GM21786 (cell line): ENCODE data around the gene PXMP2.

Source experiments
- ATAC-seq: cut with Tn5 transposase; IDR thresholded peaks from one replicate; pipeline ENCODE4 v1.9.1; 2021; ENCODE audit not compliant: unreplicated experiment

The PXMP2 gene

DNA sequence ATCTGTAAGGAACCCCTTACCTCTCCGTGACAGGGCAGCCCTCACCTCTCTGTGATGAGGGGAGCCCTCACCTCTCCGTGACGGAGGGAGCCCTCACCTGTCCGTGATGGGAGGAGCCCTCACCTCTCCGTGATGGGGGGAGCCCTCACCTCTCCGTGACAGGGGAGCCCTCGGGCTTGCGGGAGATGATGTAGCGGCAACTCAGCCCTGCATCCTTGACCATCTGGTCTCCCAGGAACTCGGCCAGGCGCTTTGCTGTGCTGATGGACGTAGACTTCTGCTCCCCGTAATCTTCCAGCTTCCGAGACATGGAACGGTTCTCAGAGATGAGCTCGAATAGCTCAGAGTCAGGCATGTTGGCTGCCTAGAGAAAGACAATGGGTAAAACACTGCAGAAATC, 28.2 kb upstream of the PXMP2 start:
- ATAC-seq, result no peak

DNA sequence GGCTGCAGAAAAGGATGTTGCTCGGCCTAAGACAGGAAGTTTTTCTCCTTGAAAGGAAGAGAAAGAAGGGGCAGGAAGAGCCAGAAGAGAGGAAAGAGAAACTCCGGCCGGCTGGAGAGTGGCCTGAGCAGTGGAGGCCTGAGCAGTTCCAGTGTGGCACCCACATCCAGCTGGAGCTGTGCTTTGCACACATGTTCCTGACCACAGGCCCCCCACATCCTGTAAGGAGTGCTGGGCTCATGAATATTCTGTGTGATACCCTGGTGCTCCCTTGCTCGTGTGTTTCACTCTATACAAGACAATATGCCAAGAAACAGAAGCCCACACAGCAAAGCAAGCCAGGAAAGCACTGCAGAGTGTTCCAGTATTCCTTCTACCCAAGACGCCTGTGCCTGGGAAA, 27.3 kb upstream of the PXMP2 start:
- ATAC-seq, result no peak

DNA sequence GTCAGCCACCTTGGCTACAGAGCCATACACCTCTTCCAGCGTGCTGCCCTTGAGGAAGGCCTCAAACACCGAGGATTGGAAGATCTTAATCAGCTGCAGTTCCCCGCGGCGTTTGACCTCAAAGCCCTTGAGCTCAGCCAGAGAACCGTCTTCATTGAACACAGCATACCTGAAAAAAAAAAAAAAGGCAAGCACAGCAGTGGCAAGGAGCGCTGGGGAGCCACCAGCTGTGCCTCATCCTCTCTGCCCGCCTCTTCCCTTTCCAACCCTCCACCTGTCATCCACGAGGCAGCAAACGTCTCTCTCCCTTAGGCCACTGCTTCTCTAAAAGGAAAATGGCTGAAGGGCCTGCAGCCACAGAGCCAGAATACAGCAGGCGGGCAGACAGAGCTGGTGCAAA, 26.4 kb upstream of the PXMP2 start:
- no peak for ATAC-seq

DNA sequence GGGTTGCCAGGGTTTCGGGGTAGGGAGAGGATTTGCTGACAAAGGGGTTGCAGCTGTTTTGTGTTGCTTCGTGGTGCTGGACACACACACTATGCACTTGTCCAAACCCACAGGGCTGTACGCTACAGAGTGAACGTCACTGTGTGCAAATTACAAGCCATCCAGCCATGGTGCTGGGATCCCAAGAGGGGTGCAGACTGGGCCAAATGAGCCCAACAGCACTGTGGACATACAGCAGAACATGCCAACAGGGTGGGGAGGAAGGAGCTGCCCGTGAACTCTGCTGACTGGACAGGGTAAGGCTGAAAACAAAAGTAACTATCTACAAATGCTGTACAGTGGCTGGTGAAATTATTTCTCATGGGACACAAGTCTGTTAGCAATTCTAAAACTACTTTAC, 25.4 kb upstream of the PXMP2 start:
- no peak for ATAC-seq

DNA sequence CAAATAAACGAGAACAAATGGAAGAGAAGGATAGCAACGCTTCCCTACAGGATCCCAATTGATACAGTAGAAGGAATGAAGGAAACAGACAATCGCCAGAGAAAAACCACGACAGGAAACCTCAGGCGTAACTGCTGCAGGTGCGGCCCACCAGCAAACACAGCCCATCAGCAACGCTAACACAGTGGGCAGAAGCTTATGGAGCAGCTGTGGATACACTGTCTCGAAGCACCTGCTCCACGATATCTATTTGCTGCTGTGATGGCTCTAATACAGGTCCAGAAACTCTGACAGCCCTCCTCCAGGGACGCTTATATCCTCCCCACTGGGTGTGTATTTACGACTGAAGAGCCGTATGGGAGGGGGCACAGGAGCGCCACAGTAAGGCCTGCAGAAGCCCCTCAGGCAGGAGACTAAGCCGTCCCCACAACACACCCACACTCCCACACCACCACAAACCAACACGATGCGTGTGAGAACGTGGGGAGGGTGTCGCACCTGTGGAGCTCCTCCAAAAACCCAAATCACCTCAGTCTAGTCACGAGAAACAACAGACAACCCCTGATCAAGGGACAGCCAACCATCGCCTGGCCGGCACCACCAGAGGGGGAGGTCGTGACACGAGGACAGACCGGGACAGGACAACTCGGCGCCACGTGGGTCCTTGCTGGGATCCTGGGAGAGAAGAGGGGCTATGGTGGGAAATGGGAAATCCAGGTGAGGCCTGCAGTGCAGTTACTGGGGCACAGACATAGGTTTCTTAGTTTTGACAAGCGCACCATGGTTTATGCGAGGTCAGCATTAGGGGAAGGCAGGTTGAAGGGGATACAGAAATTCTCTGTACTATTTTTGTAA, 24.3 kb upstream of the PXMP2 start:
- no peak for ATAC-seq

- no peak for ATAC-seq
These were observed 22.9 kb upstream of the PXMP2 start for GRCh38 chr12:132664206-132665148.

DNA sequence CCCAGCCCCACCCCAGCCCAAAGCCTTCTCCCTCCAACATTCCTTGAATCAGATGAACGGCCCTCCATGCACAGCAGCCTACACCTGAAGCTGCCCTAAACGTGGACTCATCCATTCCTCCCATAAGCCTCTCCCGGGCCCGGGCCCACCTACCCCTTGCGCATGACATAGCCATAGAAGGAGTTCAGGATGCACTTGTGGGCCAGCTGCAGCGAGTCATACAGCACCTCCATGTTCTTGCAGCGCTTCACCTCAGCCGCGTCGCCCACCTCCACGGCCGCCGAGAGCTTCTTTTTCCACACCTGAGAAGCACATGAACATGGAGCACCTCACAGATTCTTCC, 22.3 kb upstream of the PXMP2 start:
- ATAC-seq, result no peak

GRCh38 chr12:132665794-132666193, 21.6 kb upstream of the PXMP2 start:
- no peak for ATAC-seq

DNA sequence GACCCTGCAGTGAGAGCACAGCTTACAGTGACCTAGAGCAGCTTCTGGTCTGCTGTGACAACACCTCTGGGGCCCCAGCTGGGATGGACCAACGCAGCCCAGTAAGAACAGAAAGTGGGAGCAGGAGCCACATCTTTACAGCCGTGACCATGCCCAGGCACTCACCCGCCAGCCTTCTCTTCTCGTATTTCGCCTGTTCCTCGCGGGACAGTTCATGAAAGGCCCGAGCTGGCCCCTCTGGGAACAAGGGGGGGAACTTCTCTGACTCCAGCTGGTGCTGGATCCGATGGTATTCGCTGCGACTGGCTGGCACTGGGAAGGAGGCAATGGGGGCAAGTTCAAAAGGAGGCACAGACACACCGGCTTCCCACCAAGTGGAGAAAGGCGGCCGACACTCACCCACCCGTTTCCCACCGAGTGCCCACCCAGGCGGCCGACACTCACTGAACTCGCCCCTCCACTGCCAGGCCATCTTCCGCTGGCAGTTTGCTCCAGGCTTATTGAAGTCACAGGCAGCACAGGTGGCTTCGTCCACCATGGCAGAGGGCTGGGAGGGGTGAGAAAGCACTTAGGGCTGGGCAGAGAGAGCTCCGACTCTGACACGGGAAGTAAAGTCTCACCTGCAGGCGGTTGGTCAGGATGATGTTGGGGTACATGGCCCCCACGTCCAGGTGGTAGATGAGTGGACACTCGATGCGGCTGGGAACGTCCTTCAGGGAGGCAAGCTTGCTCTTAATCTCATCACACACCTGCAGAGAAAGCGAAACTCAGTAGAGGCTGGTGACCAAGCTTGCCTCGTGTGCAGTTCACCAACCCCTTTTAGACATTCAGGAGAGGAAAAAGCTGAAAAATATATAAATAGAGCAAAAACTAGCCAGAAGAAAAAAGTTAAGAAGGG, 18.9 kb upstream of the PXMP2 start:
- ATAC-seq, result no peak

DNA sequence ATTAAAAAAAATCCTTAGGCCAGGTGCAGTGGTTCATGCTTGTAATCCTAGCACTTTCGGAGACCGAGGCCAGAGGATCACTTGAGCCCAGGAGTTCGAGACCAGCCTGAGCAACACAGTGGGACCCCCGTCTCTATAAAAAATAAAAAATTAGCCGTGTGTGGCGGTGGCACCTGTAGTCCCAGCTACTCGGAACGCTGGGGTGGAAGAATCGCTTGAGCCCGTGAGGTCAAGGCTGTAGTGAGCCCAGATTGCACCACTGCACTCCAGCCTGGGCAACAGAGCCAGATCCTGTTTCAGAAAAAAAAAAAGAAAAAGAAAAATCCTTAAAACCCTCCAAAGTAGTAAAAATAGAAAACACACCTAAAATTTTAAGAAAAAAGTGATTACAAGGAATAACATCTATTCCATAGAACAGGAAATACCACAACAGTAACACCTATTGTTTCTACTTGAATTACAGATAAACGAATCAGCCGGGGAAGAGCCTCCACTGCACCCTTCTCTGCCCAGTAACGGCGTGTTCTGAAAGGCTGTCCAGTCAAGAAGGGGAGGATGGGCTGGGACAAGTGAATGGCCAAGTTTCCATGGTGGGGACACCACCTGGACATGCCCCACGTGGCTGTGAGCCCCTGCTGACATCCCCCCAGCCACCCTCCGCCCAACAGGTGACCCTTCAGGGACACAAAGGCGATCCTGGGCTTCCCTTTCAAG, 18.1 kb upstream of the PXMP2 start:
- no peak for ATAC-seq

GRCh38 chr12:132672116-132672515, 15.3 kb upstream of the PXMP2 start:
- no peak for ATAC-seq

DNA sequence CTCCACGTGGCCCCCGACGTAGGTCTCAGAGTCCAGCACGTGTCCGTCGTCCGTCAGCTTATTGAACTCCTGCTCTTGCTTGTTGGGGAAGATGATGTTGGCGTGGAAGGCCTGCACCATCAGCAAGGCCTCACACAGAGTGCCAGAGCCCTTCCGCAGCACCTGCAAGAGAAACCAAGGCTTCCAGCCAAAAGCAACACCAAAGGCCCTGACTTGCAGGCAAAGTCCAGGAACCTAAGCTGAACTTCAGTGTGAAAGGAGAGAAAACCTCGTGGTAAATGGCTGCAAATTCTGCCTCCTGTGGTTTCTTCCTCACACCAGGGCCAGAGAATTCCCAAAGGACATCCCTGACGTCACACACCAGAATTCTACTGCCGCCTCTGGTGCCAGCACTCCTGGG, 14.7 kb upstream of the PXMP2 start:
- no peak for ATAC-seq

- ATAC-seq, result no peak
These were observed 13.9 kb upstream of the PXMP2 start for GRCh38 chr12:132673288-132674179.

DNA sequence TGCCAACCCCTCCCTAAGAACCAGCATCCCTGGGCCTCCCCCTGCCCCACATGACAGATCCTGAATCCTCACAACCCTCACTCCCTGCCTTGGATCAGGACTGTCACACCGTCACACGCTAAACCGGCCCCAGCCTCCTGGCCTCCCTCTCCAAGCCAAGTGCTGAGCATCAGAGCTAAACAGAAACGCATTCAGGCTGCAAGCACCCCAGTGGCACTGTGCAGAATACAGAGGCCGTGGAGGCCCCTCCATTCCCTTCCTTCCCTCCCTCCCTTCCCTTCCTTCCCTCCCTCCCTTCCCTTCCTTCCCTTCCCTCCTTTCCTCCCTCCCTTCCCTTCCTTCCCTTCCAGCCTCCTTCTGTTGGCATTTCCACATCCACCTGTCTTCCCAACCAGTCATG, 12.8 kb upstream of the PXMP2 start:
- no peak for ATAC-seq

GRCh38 chr12:132675757-132676432, 11.5 kb upstream of the PXMP2 start:
- ATAC-seq, result no peak

DNA sequence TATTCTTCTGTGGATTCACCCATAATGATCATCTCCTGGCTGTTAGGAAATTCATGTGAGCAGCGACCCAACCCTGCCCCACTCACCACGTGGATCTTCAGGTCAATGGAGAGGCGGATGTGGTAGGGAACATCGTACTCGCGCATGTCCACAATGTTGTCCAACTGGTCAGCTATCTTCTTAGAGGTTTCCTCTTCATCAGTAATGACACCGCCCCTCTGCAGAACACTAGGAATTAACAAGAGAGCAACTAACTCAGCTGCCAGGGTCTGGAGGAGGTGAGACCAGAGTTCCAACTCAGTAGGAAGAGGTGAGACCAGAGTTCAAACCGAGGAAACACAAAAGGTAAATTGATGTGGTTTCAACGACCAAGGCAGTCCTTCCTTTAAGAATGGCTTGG, 9.9 kb upstream of the PXMP2 start:
- no peak for ATAC-seq

GRCh38 chr12:132685400-132685799, 2.0 kb upstream of the PXMP2 start:
- ATAC-seq, result no peak

- ATAC-seq, result peak; percentile 7
These were observed 569 bp upstream of the PXMP2 start for GRCh38 chr12:132686825-132687210.

DNA sequence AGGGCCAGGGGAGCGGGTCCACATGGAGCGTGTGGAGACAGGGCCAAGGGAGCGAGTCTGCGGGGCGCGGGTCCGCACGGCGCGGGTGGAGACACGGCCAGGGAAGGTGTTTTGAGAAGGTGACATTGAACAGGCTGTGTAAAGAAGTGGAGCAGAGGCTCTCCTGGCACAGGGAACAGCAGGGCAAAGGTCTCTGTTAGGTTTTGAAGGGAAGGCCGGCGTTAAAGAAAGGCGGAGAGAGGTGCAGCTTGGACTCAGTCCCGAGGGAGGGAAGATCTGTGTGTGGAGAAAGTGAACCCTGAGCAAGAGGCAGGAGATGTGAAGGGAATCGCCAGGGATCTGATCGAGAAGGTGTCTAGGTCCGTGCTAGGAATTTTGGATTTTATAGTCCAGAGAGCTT, 1.8 kb downstream of the PXMP2 start:
- no peak for ATAC-seq
